Sigmoid colon (tissue), 7 donors: ENCODE measurements around the gene SNX24. TPM values are rescaled to one million over a fixed set of nuclear protein-coding genes. Genes with fewer than 3 reads are reported as not detected.
A peak's percentile ranks its signal among the peaks of the same experiment; 100 is the strongest.
"Not testable (repeated sequence)": the region's sequence is repeated elsewhere in the genome, so short reads cannot be mapped to it uniquely, and the experiment has no call there.

Source experiments
- DNase-seq: peaks from one replicate; pipeline ENCODE4 v3.0.0-alpha.2; 2019
- H3K27ac ChIP-seq, 4 donors: fragments of 200-600 bp; sonication (generic); one replicate each; pipeline ENCODE4 v1.5.1; 2016 to 2019; ENCODE audit warnings: mild to moderate bottlenecking in 1 of 4
- H3K27me3 ChIP-seq, 3 donors: fragments of 200-600 bp; sonication (generic); one replicate each; pipeline ENCODE4 v1.5.1; 2019; ENCODE audit warnings: mild to moderate bottlenecking in 1 of 3
- H3K36me3 ChIP-seq, 4 donors: fragments of 200-600 bp; sonication (generic); one replicate each; pipeline ENCODE4 v1.5.1; 2016 to 2019
- H3K4me1 ChIP-seq, 4 donors: fragments of 200-600 bp; sonication (generic); one replicate each; pipeline ENCODE4 v1.5.1; 2017 to 2019
- H3K4me3 ChIP-seq, 4 donors: fragments of 200-600 bp; sonication (generic); one replicate each; pipeline ENCODE4 v1.5.1; 2017 to 2019; ENCODE audit warnings: mild to moderate bottlenecking in 2 of 4, moderate library complexity in 1 of 4
- H3K9me3 ChIP-seq, 4 donors: fragments of 200-600 bp in 3 of 4; sonication (generic) in 3 of 4; one replicate each; pipeline versions ENCODE4 v1.5.1 to v1.6.1; 2013 to 2019
- CTCF ChIP-seq, 4 experiments: fragments of 450-650 bp in 3 of 4; fragments of 200-600 bp in 1 of 4; IDR thresholded peaks; one replicate each; pipeline ENCODE4 v1.5.1; 2016 to 2019; ENCODE audit warnings: antibody characterized with exemption in 4 of 4, mild to moderate bottlenecking in 3 of 4, moderate library complexity in 2 of 4
- EP300 ChIP-seq, 4 donors: sonication (generic); formaldehyde crosslinking; IDR thresholded peaks; one replicate each; pipeline ENCODE4 v1.6.1; 2017; ENCODE audit warnings: antibody characterized with exemption in 4 of 4
- POLR2A ChIP-seq, 2 donors: fragments of 450-650 bp; IDR thresholded peaks; one replicate each; pipeline ENCODE4 v1.6.1; 2016; ENCODE audit warnings: antibody characterized with exemption in 2 of 2, mild to moderate bottlenecking in 2 of 2, moderate library complexity in 2 of 2
- POLR2AphosphoS5 ChIP-seq, 4 donors: sonication (generic); formaldehyde crosslinking; IDR thresholded peaks; one replicate each; pipeline ENCODE4 v1.6.1; 2017; ENCODE audit warnings: antibody characterized with exemption in 4 of 4
- WGBS, 2 donors: extraction: QIAGEN DNeasy Blood & Tissue Kit; methylation state at CpG; one replicate each; pipeline ENCODE4 v1.1.7; 2013; 5-methylcytosine and 5-hydroxymethylcytosine counted together
- intact Hi-C: fragments of 100-400 bp; cut with DNase I; formaldehyde crosslinking; loops from one replicate; pipeline ENCODE4 v1.15.1; 2023
- polyA plus RNA-seq, 3 donors: library from polyadenylated mRNA; stranded (reverse); fragments of 200-250 nt; gene quantifications; one replicate each; pipeline ENCODE4 v1.2.3, GENCODE V29; 2013
- total RNA-seq, 4 donors: library from RNA; depleted of rRNA; stranded (reverse); fragments of >200 nt; gene quantifications; one replicate each; pipeline ENCODE4 v1.1.0, GENCODE V29; 2016
- donor health status: healthy with polysubstance abuse.
- donor health status: Bipolar disorder and iron deficiency.
- donor health status: healthy.

The SNX24 gene
- total and polyA plus RNA-seq, 7 donors, result 7.3 to 28.2 (median 10.7) TPM

GRCh38 chr5:122907276-122907675 is 61.9 kb downstream of the SNX24 start:
- Histone ChIP-seq H3K9me3 (no peaks in the 10 kb centered on the region), H3K27ac (peak overlapping the region in 2 of 4 donors; percentile 2 to 45), H3K27me3 (no peaks in the 10 kb centered on the region), H3K4me3 (no peak overlapping the region), H3K4me1 (peaks cover 0 to 37% (median 13%) of the 10 kb centered on the region in 4 donors), H3K36me3 (no peaks in the 10 kb centered on the region)
- no peak for DNase-seq
- intact Hi-C loops, result no loop called here
- WGBS, 2 donors, result 88 to 91% methylated on average over 3 of the region's 3 CpGs
- TF ChIP-seq POLR2A (IDR thresholded peaks at IDR 0.05) (no peak), POLR2AphosphoS5 (IDR thresholded peaks at IDR 0.05) (no peak), CTCF (IDR thresholded peaks at IDR 0.05) (no peak), EP300 (IDR thresholded peaks at IDR 0.05) (no peak)

GRCh38 chr5:122908108-122908507 is 62.7 kb downstream of the SNX24 start:
- no peak for TF ChIP-seq POLR2AphosphoS5 (IDR thresholded peaks at IDR 0.05)
- no peak for TF ChIP-seq EP300 (IDR thresholded peaks at IDR 0.05)
- TF ChIP-seq CTCF (IDR thresholded peaks at IDR 0.05), result no peak
- TF ChIP-seq POLR2A (IDR thresholded peaks at IDR 0.05), result no peak
- no peaks in the 10 kb centered on the region for H3K27me3 ChIP-seq
- intact Hi-C loops, result no loop called here
- H3K4me3 ChIP-seq, result no peak overlapping the region
- 92 to 93% methylated on average over 6 of the region's 6 CpGs for WGBS, 2 donors
- H3K36me3 ChIP-seq, result no peaks in the 10 kb centered on the region
- no peak overlapping the region for H3K27ac ChIP-seq
- peaks cover 0 to 36% (median 13%) of the 10 kb centered on the region in 4 donors for H3K4me1 ChIP-seq
- DNase-seq, result no peak
- no peaks in the 10 kb centered on the region for H3K9me3 ChIP-seq

- Histone ChIP-seq H3K4me1 (peaks cover 0 to 36% (median 13%) of the 10 kb centered on the region in 4 donors), H3K36me3 (no peaks in the 10 kb centered on the region), H3K27ac (no peak overlapping the region), H3K4me3 (no peak overlapping the region), H3K27me3 (no peaks in the 10 kb centered on the region), H3K9me3 (no peaks in the 10 kb centered on the region)
- WGBS, 2 donors, result 92 to 93% methylated on average over 6 of the region's 6 CpGs
- no peak for DNase-seq
- TF ChIP-seq CTCF (IDR thresholded peaks at IDR 0.05) (peak in 1 of 4 experiments; percentile 17), EP300 (IDR thresholded peaks at IDR 0.05) (peak in 1 of 4 donors; percentile 95), POLR2A (IDR thresholded peaks at IDR 0.05) (no peak), POLR2AphosphoS5 (IDR thresholded peaks at IDR 0.05) (peak in 1 of 4 donors; percentile 74)
- intact Hi-C loops, result no loop called here
Measured at GRCh38 chr5:122908662-122909061, 63.2 kb downstream of the SNX24 start.

GRCh38 chr5:122909470-122910100 is 64.2 kb downstream of the SNX24 start:
- intact Hi-C loops, result no loop called here
- Histone ChIP-seq H3K36me3 (no peaks in the 10 kb centered on the region), H3K9me3 (no peaks in the 10 kb centered on the region), H3K27ac (no peak overlapping the region), H3K4me1 (peaks cover 0 to 36% (median 13%) of the 10 kb centered on the region in 4 donors), H3K27me3 (no peaks in the 10 kb centered on the region), H3K4me3 (no peak overlapping the region)
- DNase-seq, result no peak
- no peak for TF ChIP-seq EP300 (IDR thresholded peaks at IDR 0.05)
- TF ChIP-seq CTCF (IDR thresholded peaks at IDR 0.05), result no peak
- no peak for TF ChIP-seq POLR2A (IDR thresholded peaks at IDR 0.05)
- no peak for TF ChIP-seq POLR2AphosphoS5 (IDR thresholded peaks at IDR 0.05)
- 93 to 94% methylated on average over 5 of the region's 5 CpGs for WGBS, 2 donors

- H3K4me1 ChIP-seq, result peaks cover 0 to 24% (median 18%) of the 10 kb centered on the region in 4 donors
- H3K27me3 ChIP-seq, DNase-seq, H3K36me3 ChIP-seq, H3K9me3 ChIP-seq, H3K27ac ChIP-seq, intact Hi-C loops, H3K4me3 ChIP-seq: not testable (repeated sequence)
- 96% methylated on average over 20 of the region's 20 CpGs for WGBS, 2 donors
Measured at GRCh38 chr5:122913436-122913835, 68.0 kb downstream of the SNX24 start.
